SK-N-SH (cell line): ENCODE data around the gene HYAL2. TPM values are rescaled to one million over a fixed set of nuclear protein-coding genes. Genes with fewer than 3 reads are reported as not detected.

ENCODE experiments used
- CTCF ChIA-PET: fragments of 300-600, 350-600 bp; formaldehyde crosslinking; extraction: SDS; loops from one replicate; lab custom pipeline; 2021; lab: Yijun Ruan, JAX
- POLR2A ChIA-PET: fragments of 350-600 bp; sonication (Branson Sonifier 250); formaldehyde crosslinking; extraction: SDS; loops from one replicate; lab custom pipeline; 2020; ENCODE audit warnings: antibody characterized with exemption, inconsistent platforms; lab: Yijun Ruan, JAX
- DNase-seq: peaks from one replicate; pipeline ENCODE4 v3.0.0; 2012
- H2AFZ ChIP-seq: fragments of 200-600 bp; sonication (generic); 2 replicates; pipeline ENCODE4 v1.8.1; 2016; ENCODE audit warnings: antibody characterized with exemption, mild to moderate bottlenecking, low read depth
- H3F3A ChIP-seq: fragments of 200-600 bp; sonication (generic); replicated peaks from 2 replicates; pipeline ENCODE3; 2016; ENCODE audit warnings: antibody characterized with exemption, mild to moderate bottlenecking; ENCODE audit not compliant: insufficient read depth
- H3K27ac ChIP-seq, 2 experiments: fragments of 200-500 bp in 1 of 2; fragments of 200-600 bp in 1 of 2; sonication (Bioruptor generic) in 1 of 2; sonication (generic), shearing (Covaris generic) in 1 of 2; 2 replicates each; pipeline versions ENCODE4 v1.5.1 to v1.6.1; 2014 to 2016; ENCODE audit warnings: low read depth in 2 of 2, inconsistent platforms in 1 of 2, low read length in 1 of 2, mild to moderate bottlenecking in 1 of 2, mixed read lengths in 1 of 2
- H3K27me3 ChIP-seq: fragments of 200-600 bp; sonication (generic), shearing (Covaris generic); 2 replicates; pipeline ENCODE4 v1.6.1; 2016; ENCODE audit warnings: mixed run types; ENCODE audit not compliant: insufficient read depth
- H3K36me3 ChIP-seq, 2 experiments: fragments of 200-500 bp in 1 of 2; fragments of 200-600 bp in 1 of 2; sonication (Bioruptor generic) in 1 of 2; sonication (generic) in 1 of 2; replicated peaks in 1 of 2; 2 replicates each; pipeline versions ENCODE3 to v1.5.1; 2014 to 2016; ENCODE audit warnings: low read length in 1 of 2, mild to moderate bottlenecking in 1 of 2; ENCODE audit not compliant: insufficient read depth in 2 of 2, control insufficient read depth in 1 of 2
- H3K4me1 ChIP-seq, 2 experiments: fragments of 200-500 bp in 1 of 2; fragments of 200-600 bp in 1 of 2; sonication (Bioruptor generic) in 1 of 2; sonication (generic), shearing (Covaris generic) in 1 of 2; 2 replicates each; pipeline versions ENCODE4 v1.5.1 to v1.6.1; 2014 to 2016; ENCODE audit warnings: low read depth in 1 of 2, low read length in 1 of 2, mixed run types in 1 of 2; ENCODE audit not compliant: insufficient read depth in 2 of 2, control insufficient read depth in 1 of 2
- H3K4me2 ChIP-seq: fragments of 200-600 bp; sonication (generic), shearing (Covaris generic); 2 replicates; pipeline ENCODE4 v1.6.1; 2017; ENCODE audit warnings: mixed run types
- H3K4me3 ChIP-seq, 2 experiments: fragments of 200-500 bp in 1 of 2; fragments of 200-600 bp in 1 of 2; sonication (Bioruptor generic) in 1 of 2; sonication (generic), shearing (Covaris generic) in 1 of 2; 2 replicates each; pipeline versions ENCODE4 v1.5.1 to v1.8.1; 2014 to 2016; ENCODE audit warnings: low read depth in 2 of 2, inconsistent platforms in 1 of 2, low read length in 1 of 2, mild to moderate bottlenecking in 1 of 2, mixed read lengths in 1 of 2, moderate library complexity in 1 of 2
- H3K79me2 ChIP-seq: fragments of 200-600 bp; sonication (generic); 2 replicates; pipeline ENCODE4 v1.8.1; 2017; ENCODE audit warnings: mild to moderate bottlenecking; ENCODE audit not compliant: insufficient read depth
- H3K9ac ChIP-seq: fragments of 200-600 bp; sonication (generic); 2 replicates; pipeline ENCODE4 v1.6.1; 2017; ENCODE audit warnings: mixed run types
- H3K9me2 ChIP-seq: fragments of 200-600 bp; sonication (generic); 2 replicates; pipeline ENCODE4 v1.6.1; 2017; ENCODE audit warnings: mixed run types
- H3K9me3 ChIP-seq: fragments of 200-600 bp; sonication (generic); 2 replicates; pipeline ENCODE4 v1.6.1; 2017; ENCODE audit warnings: mixed run types, mild to moderate bottlenecking, moderate library complexity
- H4K20me1 ChIP-seq: fragments of 200-600 bp; sonication (generic); 2 replicates; pipeline ENCODE4 v1.6.1; 2017; ENCODE audit warnings: mild to moderate bottlenecking, mixed run types; ENCODE audit not compliant: insufficient read depth
- FOXJ3 ChIP-seq: sonication (generic); formaldehyde crosslinking; IDR thresholded peaks from 2 replicates; pipeline ENCODE4 v1.5.1; 2020; ENCODE audit warnings: mild to moderate bottlenecking, missing genetic modification reagents
- GATA2 ChIP-seq: sonication (generic); formaldehyde crosslinking; IDR thresholded peaks from 2 replicates; pipeline ENCODE4 v1.5.0; 2020; ENCODE audit warnings: mild to moderate bottlenecking, missing genetic modification reagents
- MAX ChIP-seq: IDR thresholded peaks from 2 replicates; pipeline ENCODE4 v1.4.0; 2012; ENCODE audit warnings: low read depth
- MEF2A ChIP-seq: IDR thresholded peaks from 2 replicates; pipeline ENCODE4 v1.4.0; 2012; ENCODE audit warnings: low read depth, borderline replicate concordance
- MXI1 ChIP-seq: IDR thresholded peaks from 2 replicates; pipeline ENCODE4 v1.6.1; 2012; ENCODE audit warnings: mild to moderate bottlenecking, low read depth, low read length, improper control_type of control experiment
- RXRA ChIP-seq: IDR thresholded peaks from 2 replicates; pipeline ENCODE4 v1.4.0; 2012; ENCODE audit warnings: low read depth, mild to moderate bottlenecking, borderline replicate concordance
- SIN3A ChIP-seq: IDR thresholded peaks from 2 replicates; pipeline ENCODE4 v1.6.1; 2012; ENCODE audit warnings: low read depth, mild to moderate bottlenecking, low read length, moderate library complexity, borderline replicate concordance
- SMC3 ChIP-seq: IDR thresholded peaks from 2 replicates; pipeline ENCODE4 v1.6.1; 2012; ENCODE audit warnings: low read depth, low read length, improper control_type of control experiment
- TCF12 ChIP-seq: IDR thresholded peaks from 2 replicates; pipeline ENCODE4 v1.4.0; 2012
- USF1 ChIP-seq: IDR thresholded peaks from 2 replicates; pipeline ENCODE4 v1.4.0; 2012; ENCODE audit warnings: low read depth, borderline replicate concordance
- WGBS: methylation state at CpG from one replicate; pipeline ENCODE4 v1.1.6; 2017; ENCODE audit warnings: low lambda C conversion rate; 5-methylcytosine and 5-hydroxymethylcytosine counted together
- polyA plus RNA-seq, 3 experiments: library from polyadenylated mRNA; depleted of rRNA; stranded (reverse); fragments of >200 nt; gene quantifications; 2 replicates each; pipeline ENCODE4 v1.2.3, GENCODE V29; 2012
- TF ChIP-seq, protein P1 (sequence below): fragments of 200-600 bp; sonication (generic); IDR thresholded peaks from 2 replicates; pipeline ENCODE4 v1.6.1; 2017; ENCODE audit warnings: antibody characterized with exemption, mild to moderate bottlenecking, moderate library complexity
- TF ChIP-seq, protein P2 (sequence below): fragments of 150-350 bp; IDR thresholded peaks from 2 replicates; pipeline ENCODE4 v1.6.1; 2016; ENCODE audit warnings: mild to moderate bottlenecking, low read depth, low read length

HYAL2 gene
- polyA plus RNA-seq, 1 of the 3 experiments (the other 2 are of a cell fraction) = 135 TPM

DNA sequence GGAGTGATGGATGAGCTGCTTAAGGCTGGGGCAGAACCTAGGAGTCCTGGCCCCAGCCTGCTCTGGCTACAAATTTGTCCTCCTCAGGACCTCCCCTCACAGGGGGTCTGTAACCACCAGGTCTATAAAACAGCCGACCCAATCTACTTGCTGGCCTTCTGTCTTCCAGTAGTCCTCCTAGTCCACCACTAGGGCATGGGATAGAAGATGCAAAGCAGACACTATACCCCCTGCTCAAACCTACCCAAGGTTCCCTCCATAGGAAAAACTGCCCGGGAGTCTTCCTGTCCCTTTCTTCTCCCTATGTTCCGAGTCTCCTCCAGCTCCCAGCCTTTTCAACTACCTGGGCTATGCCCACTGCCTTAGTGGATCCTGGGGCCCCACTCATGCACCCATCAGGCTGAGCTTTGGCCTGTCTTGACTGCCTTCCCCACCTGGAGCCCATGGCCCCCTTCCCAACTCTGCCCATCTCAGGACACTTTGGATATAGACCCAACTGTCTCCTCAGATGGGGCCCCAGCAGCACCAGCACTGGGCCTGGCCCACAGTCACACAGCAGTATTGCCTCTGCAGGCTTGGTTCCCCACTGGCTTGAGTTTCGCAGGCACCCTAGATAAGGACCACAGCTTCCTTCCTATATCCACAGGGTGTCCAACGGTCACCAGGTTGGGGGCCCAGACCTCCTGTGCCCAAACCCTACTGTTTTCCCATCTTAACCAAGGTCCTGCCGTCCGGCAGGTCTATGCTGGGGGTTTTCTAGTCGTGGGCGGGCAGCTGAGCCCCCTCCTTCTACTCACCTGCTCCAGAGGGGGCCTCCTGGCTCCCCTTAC is 24.4 kb downstream of the HYAL2 start:
- peak overlapping the region; percentile 79 for H3K9ac ChIP-seq
- H3K27ac ChIP-seq = peak overlapping the region; percentile 62 to 84; a peak in 2 of 4 replicates
- peaks cover 10 to 34% of the 10 kb centered on the region in 2 experiments; a peak in 2 of 4 replicates for H3K4me1 ChIP-seq
- H3K79me2 ChIP-seq = peaks cover 7% of the 10 kb centered on the region; the same call in 1 of the 2 replicates
- H4K20me1 ChIP-seq = no peaks in the 10 kb centered on the region
- CTCF ChIA-PET = interaction anchor here (0.6 to 7.7 kb wide), 9 partner anchors 20 to 253 kb away, joined by 3 to 45 read pairs (median 7); partner anchors contain the start of gene LSMEM2
- no peaks in the 10 kb centered on the region for H3K27me3 ChIP-seq
- H3K9me3 ChIP-seq = no peaks in the 10 kb centered on the region
- TF ChIP-seq, protein P1, sequence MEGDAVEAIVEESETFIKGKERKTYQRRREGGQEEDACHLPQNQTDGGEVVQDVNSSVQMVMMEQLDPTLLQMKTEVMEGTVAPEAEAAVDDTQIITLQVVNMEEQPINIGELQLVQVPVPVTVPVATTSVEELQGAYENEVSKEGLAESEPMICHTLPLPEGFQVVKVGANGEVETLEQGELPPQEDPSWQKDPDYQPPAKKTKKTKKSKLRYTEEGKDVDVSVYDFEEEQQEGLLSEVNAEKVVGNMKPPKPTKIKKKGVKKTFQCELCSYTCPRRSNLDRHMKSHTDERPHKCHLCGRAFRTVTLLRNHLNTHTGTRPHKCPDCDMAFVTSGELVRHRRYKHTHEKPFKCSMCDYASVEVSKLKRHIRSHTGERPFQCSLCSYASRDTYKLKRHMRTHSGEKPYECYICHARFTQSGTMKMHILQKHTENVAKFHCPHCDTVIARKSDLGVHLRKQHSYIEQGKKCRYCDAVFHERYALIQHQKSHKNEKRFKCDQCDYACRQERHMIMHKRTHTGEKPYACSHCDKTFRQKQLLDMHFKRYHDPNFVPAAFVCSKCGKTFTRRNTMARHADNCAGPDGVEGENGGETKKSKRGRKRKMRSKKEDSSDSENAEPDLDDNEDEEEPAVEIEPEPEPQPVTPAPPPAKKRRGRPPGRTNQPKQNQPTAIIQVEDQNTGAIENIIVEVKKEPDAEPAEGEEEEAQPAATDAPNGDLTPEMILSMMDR = 0 out of 2 replicates have a peak, but pooled peaks have one; percentile 23
- no peak for TF ChIP-seq SIN3A
- TF ChIP-seq, all 33 proteins: peak for 1
- H3F3A ChIP-seq = no peaks in the 10 kb centered on the region
- peak overlapping the region; percentile 84 to 87 for H3K4me3 ChIP-seq
- WGBS = 75% methylated on average over 5 of the region's 9 CpGs
- peak overlapping the region; percentile 95 for H3K4me2 ChIP-seq
- peak; percentile 42 for DNase-seq
- no peaks in the 10 kb centered on the region for H3K9me2 ChIP-seq
- POLR2A ChIA-PET = no interaction called here
- H3K36me3 ChIP-seq = peaks cover 0 to 6% of the 10 kb centered on the region in 2 experiments
- H2AFZ ChIP-seq = peak overlapping the region; percentile 98; the same call in 1 of the 2 replicates

- WGBS = 100% methylated on average over 1 of the region's 2 CpGs
- Histone ChIP-seq H3K9ac (no peak overlapping the region), H2AFZ (no peak overlapping the region), H3K4me1 (peaks cover 13 to 33% of the 10 kb centered on the region in 2 experiments; a peak in 3 of 4 replicates), H3K27me3 (no peaks in the 10 kb centered on the region), H3K4me3 (no peak overlapping the region), H3K4me2 (no peak overlapping the region), H3K36me3 (peaks cover 0 to 6% of the 10 kb centered on the region in 2 experiments), H4K20me1 (no peaks in the 10 kb centered on the region), H3K79me2 (peaks cover 7% of the 10 kb centered on the region; the same call in 1 of the 2 replicates), H3K9me3 (no peaks in the 10 kb centered on the region), H3K27ac (no peak overlapping the region), H3F3A (no peaks in the 10 kb centered on the region), H3K9me2 (no peaks in the 10 kb centered on the region)
- no peak for DNase-seq
- POLR2A ChIA-PET = no interaction called here
- TF ChIP-seq USF1 (no peak), MXI1 (no peak), TCF12 (no peak), RXRA (no peak), MAX (no peak), FOXJ3 (no peak), SIN3A (no peak), GATA2 (no peak), MEF2A (no peak), SMC3 (no peak)
- TF ChIP-seq, protein P2, sequence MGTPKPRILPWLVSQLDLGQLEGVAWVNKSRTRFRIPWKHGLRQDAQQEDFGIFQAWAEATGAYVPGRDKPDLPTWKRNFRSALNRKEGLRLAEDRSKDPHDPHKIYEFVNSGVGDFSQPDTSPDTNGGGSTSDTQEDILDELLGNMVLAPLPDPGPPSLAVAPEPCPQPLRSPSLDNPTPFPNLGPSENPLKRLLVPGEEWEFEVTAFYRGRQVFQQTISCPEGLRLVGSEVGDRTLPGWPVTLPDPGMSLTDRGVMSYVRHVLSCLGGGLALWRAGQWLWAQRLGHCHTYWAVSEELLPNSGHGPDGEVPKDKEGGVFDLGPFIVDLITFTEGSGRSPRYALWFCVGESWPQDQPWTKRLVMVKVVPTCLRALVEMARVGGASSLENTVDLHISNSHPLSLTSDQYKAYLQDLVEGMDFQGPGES = no peak
- CTCF ChIA-PET = interaction anchor here (1.3 to 3.4 kb wide), 4 partner anchors 19 to 103 kb away, joined by 6 to 16 read pairs (median 9); partner anchors contain the start of gene LSMEM2
These were observed 25.2 kb downstream of the HYAL2 start for GRCh38 chr3:50297384-50297775.
